Erythroblast (primary cell): Measurements from ENCODE around the gene NOTUM.

Source experiments
- GATA1 ChIP-seq: IDR thresholded peaks from 2 replicates; pipeline ENCODE4 v1.6.1; 2011; ENCODE audit warnings: low read depth, mild to moderate bottlenecking, control low read depth, low read length, moderate library complexity
- POLR2A ChIP-seq: IDR thresholded peaks from 2 replicates; pipeline ENCODE4 v1.6.1; 2011; ENCODE audit warnings: mild to moderate bottlenecking, low read length

DNA sequence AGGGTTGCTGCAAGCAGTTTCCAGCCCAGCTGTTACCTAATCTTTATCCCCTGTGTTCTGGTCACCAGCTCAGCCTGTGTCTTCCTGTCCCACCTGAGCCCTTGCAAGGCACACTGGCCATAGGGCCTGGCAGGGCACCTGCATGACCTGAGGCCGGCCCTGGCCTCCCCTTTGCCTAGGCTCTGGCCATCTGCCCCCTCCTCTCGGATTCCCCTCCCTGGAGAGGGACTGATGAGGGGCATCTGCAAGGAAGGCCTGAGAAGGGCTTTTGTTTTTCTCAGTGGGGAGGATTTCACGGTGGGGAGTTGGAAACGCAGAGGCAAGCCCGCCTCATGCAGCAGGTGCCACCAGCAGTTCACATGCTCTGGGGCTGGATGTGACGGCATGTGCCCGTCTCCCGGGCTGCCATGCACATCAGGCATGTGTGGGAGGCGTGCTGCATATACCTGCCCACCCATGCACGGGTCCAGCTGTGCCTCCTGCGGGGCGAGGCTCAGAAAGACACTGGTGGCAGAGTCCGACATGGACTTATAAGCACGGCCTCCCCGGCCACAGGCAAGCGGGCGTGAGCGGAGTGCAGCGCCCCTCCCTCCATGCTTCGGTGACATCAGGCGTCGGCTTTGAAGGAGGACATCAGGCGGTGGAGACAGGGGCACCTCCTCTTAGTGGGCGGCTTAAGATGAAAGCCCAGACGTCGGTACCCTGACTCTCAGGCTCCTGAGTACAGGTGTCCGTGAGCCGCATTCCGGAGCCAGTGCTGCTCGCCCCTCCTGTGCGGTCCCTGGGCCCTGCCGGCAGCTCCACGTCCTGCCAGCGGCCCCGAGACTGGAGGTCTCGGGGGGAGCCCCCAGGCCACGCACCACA, 33.0 kb upstream of the NOTUM start:
- TF ChIP-seq POLR2A (no peak), GATA1 (no peak)
